SH-SY5Y (cell line): ENCODE measurements around the gene CD86.

Experiments used
- GATA2 ChIP-seq: IDR thresholded peaks from 2 replicates; pipeline ENCODE4 v1.6.1; 2011; ENCODE audit warnings: mild to moderate bottlenecking, low read depth, low read length
- GATA3 ChIP-seq: IDR thresholded peaks from 2 replicates; pipeline ENCODE4 v1.6.1; 2011; ENCODE audit warnings: low read depth, mild to moderate bottlenecking, low read length, moderate library complexity

The CD86 gene

GRCh38 chr3:122132949-122133540 lies 77.9 kb downstream of the CD86 start:
- no peak for TF ChIP-seq GATA3
- no peak for TF ChIP-seq GATA2

GRCh38 chr3:122146466-122146865 lies 91.3 kb downstream of the CD86 start:
- TF ChIP-seq GATA3: no peak

GRCh38 chr3:122148941-122149627 lies 93.9 kb downstream of the CD86 start:
- TF ChIP-seq GATA2: no peak
- no peak for TF ChIP-seq GATA3

- no peak for TF ChIP-seq GATA2
- TF ChIP-seq GATA3: no peak
Observed at GRCh38 chr3:122151480-122151879, 96.3 kb downstream of the CD86 start.

GRCh38 chr3:122167630-122168029 lies 112.5 kb downstream of the CD86 start:
- TF ChIP-seq GATA2 (no peak), GATA3 (no peak)

- TF ChIP-seq GATA3 (no peak), GATA2 (no peak)
Observed at GRCh38 chr3:122168044-122168443, 112.9 kb downstream of the CD86 start.

GRCh38 chr3:122169911-122170310 lies 114.7 kb downstream of the CD86 start:
- TF ChIP-seq GATA3: no peak
- TF ChIP-seq GATA2: no peak
